Right lobe of liver (tissue), 4 donors: ENCODE data around the gene ROBO2.

Experiments
- CTCF ChIP-seq, 4 donors: fragments of 200-600 bp in 3 of 4; fragments of 450-650 bp in 1 of 4; IDR thresholded peaks; one replicate each; pipeline versions ENCODE4 v1.5.1 to v1.8.0; 2016 to 2022; ENCODE audit warnings: antibody characterized with exemption in 4 of 4, mild to moderate bottlenecking in 2 of 4
- POLR2A ChIP-seq: fragments of 450-650 bp; IDR thresholded peaks from one replicate; pipeline ENCODE4 v1.6.1; 2017; ENCODE audit warnings: antibody characterized with exemption, mild to moderate bottlenecking
- donor health status: DM: no; HTN: no; CAD: no.
- donor health status: DM: no; HTN: no; CAD: no.
- donor health status: DM: no; HTN: yes; CAD: no.

DNA sequence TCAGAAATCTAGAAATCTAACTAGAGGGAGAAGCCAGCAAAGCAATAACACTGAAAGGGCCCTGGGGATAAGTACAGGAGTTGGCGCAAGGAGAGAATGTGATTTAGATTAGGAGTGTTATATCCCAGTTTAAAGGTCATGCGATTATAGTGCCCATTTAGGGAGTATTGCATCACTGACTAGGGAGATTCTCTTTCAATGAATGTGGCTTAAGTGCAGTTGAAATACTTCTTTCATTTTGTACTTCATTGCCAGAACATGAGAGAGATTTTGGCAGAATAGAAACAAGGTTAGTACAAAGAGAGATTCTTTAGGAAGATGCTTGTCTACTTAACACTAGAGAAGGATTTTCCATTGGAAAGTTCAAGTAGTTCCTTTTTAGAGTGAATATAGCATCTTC, 13.9 kb downstream of the ROBO2 start:
- no peak for TF ChIP-seq CTCF (IDR thresholded peaks at IDR 0.05)
- TF ChIP-seq POLR2A = no peak
